H9 (cell line): Measurements from ENCODE around the gene DMAC2L. TPM values are rescaled to one million over a fixed set of nuclear protein-coding genes. Genes with fewer than 3 reads are reported as not detected.
"Not testable (repeated sequence)": the region's sequence is repeated elsewhere in the genome, so short reads cannot be mapped to it uniquely, and the experiment has no call there.

Experiments
- DNase-seq: peaks from one replicate; pipeline ENCODE4 v3.0.0-alpha.2; 2017
- H2AFZ ChIP-seq: one replicate; pipeline ENCODE4 v1.6.1; 2013; ENCODE audit warnings: mild to moderate bottlenecking, low read length, control low read depth, moderate library complexity
- H2AK5ac ChIP-seq: 2 replicates; pipeline ENCODE4 v1.6.1; 2013; ENCODE audit warnings: low read length, control low read depth, mixed read lengths; ENCODE audit not compliant: insufficient read length
- H2BK120ac ChIP-seq: one replicate; pipeline ENCODE4 v1.6.1; 2013; ENCODE audit warnings: low read depth, mild to moderate bottlenecking, low read length, control low read depth, inconsistent platforms; ENCODE audit not compliant: poor library complexity, severe bottlenecking
- H2BK12ac ChIP-seq: 2 replicates; pipeline ENCODE4 v1.6.1; 2013; ENCODE audit warnings: low read length, control low read depth, mixed read lengths, low read depth; ENCODE audit not compliant: insufficient read length
- H2BK15ac ChIP-seq: 2 replicates; pipeline ENCODE4 v1.6.1; 2013; ENCODE audit warnings: low read depth, low read length, control low read depth
- H2BK20ac ChIP-seq: one replicate; pipeline ENCODE4 v1.6.1; 2013; ENCODE audit warnings: low read depth, mild to moderate bottlenecking, low read length, control low read depth, inconsistent platforms; ENCODE audit not compliant: poor library complexity, severe bottlenecking
- H2BK5ac ChIP-seq: 2 replicates; pipeline ENCODE4 v1.6.1; 2013; ENCODE audit warnings: low read length, control low read depth, mixed read lengths; ENCODE audit not compliant: insufficient read length
- H3K14ac ChIP-seq: 2 replicates; pipeline ENCODE4 v1.6.1; 2013; ENCODE audit warnings: low read length, control low read depth; ENCODE audit not compliant: insufficient read depth
- H3K18ac ChIP-seq: 2 replicates; pipeline ENCODE4 v1.6.1; 2013; ENCODE audit warnings: low read depth, mild to moderate bottlenecking, mixed read lengths, low read length, control low read depth; ENCODE audit not compliant: insufficient read length
- H3K23ac ChIP-seq: 2 replicates; pipeline ENCODE4 v1.6.1; 2013; ENCODE audit warnings: low read length, control low read depth, mixed read lengths, low read depth; ENCODE audit not compliant: insufficient read length
- H3K23me2 ChIP-seq: 2 replicates; pipeline ENCODE4 v1.6.1; 2013; ENCODE audit warnings: low read depth, mild to moderate bottlenecking, mixed read lengths, low read length, control low read depth; ENCODE audit not compliant: insufficient read length, poor library complexity, severe bottlenecking
- H3K27ac ChIP-seq: 2 replicates; pipeline ENCODE4 v1.5.1; 2013; ENCODE audit warnings: low read length, control low read depth, mixed read lengths, low read depth; ENCODE audit not compliant: insufficient read length
- H3K27me3 ChIP-seq: 2 replicates; pipeline ENCODE4 v1.6.1; 2013; ENCODE audit warnings: low read length, control low read depth, inconsistent platforms; ENCODE audit not compliant: insufficient read depth
- H3K4ac ChIP-seq: 2 replicates; pipeline ENCODE4 v1.6.1; 2013; ENCODE audit warnings: low read depth, mild to moderate bottlenecking, control low read depth, inconsistent platforms, low read length, moderate library complexity
- H3K4me1 ChIP-seq: 2 replicates; pipeline ENCODE4 v1.6.1; 2013; ENCODE audit warnings: low read length, control low read depth, inconsistent platforms; ENCODE audit not compliant: insufficient read depth
- H3K4me2 ChIP-seq: 2 replicates; pipeline ENCODE4 v1.6.1; 2013; ENCODE audit warnings: low read length, control low read depth, mixed read lengths; ENCODE audit not compliant: insufficient read length, insufficient read depth
- H3K56ac ChIP-seq: 2 replicates; pipeline ENCODE4 v1.6.1; 2013; ENCODE audit warnings: low read depth, mild to moderate bottlenecking, mixed read lengths, low read length, control low read depth; ENCODE audit not compliant: insufficient read length
- H3K79me1 ChIP-seq: 2 replicates; pipeline ENCODE4 v1.6.1; 2013; ENCODE audit warnings: low read depth, mild to moderate bottlenecking, moderate library complexity, low read length, control low read depth, inconsistent platforms; ENCODE audit not compliant: insufficient read depth, poor library complexity, severe bottlenecking
- H3K79me2 ChIP-seq: 2 replicates; pipeline ENCODE4 v1.6.1; 2013; ENCODE audit warnings: low read length, control low read depth, inconsistent platforms; ENCODE audit not compliant: insufficient read depth
- H3K9ac ChIP-seq: 2 replicates; pipeline ENCODE4 v1.6.1; 2013; ENCODE audit warnings: low read length, control low read depth, mixed read lengths; ENCODE audit not compliant: insufficient read length; ENCODE audit errors: extremely low read depth
- H3K9me3 ChIP-seq: one replicate; pipeline ENCODE4 v1.6.1; 2013; ENCODE audit warnings: low read depth, low read length, inconsistent platforms; ENCODE audit not compliant: control insufficient read depth
- H3T11ph ChIP-seq: one replicate; pipeline ENCODE4 v1.6.1; 2013; ENCODE audit warnings: mild to moderate bottlenecking, low read length, control low read depth, inconsistent platforms
- H4K20me1 ChIP-seq: one replicate; pipeline ENCODE4 v1.6.1; 2013; ENCODE audit not compliant: control insufficient read depth, insufficient read length, insufficient read depth
- H4K5ac ChIP-seq: 2 replicates; pipeline ENCODE4 v1.6.1; 2013; ENCODE audit warnings: low read depth, mild to moderate bottlenecking, mixed read lengths, low read length, control low read depth; ENCODE audit not compliant: insufficient read length
- H4K8ac ChIP-seq: replicated peaks from 2 replicates; pipeline ENCODE4 v1.6.1; 2013; ENCODE audit warnings: low read length, control low read depth, mixed read lengths, low read depth; ENCODE audit not compliant: insufficient read length
- H4K91ac ChIP-seq: 2 replicates; pipeline ENCODE4 v1.6.1; 2013; ENCODE audit warnings: low read depth, mild to moderate bottlenecking, moderate library complexity, mixed read lengths, low read length, control low read depth; ENCODE audit not compliant: insufficient read length
- H3K27ac Mint-ChIP-seq, 3 experiments: 2 replicates in 2 of 3; 3 replicates in 1 of 3; pipeline ENCODE4 v1.8.0; 2020 to 2021; ENCODE audit warnings: mixed read lengths in 3 of 3, mild to moderate bottlenecking in 1 of 3, moderate library complexity in 1 of 3
- H3K27me3 Mint-ChIP-seq: 2 replicates; pipeline ENCODE4 v1.8.0; 2021; ENCODE audit warnings: low read depth, mild to moderate bottlenecking, moderate library complexity, mixed read lengths
- H3K36me3 Mint-ChIP-seq, 3 experiments: 2 replicates in 2 of 3; 3 replicates in 1 of 3; pipeline ENCODE4 v1.8.0; 2020 to 2021; ENCODE audit warnings: low read depth in 3 of 3, mixed read lengths in 3 of 3; ENCODE audit not compliant: insufficient read depth in 1 of 3
- H3K4me1 Mint-ChIP-seq, 2 experiments: 2 replicates each; pipeline ENCODE4 v1.8.0; 2020; ENCODE audit warnings: mixed read lengths in 2 of 2
- H3K4me3 Mint-ChIP-seq, 2 experiments: 2 replicates in 1 of 2; 3 replicates in 1 of 2; pipeline ENCODE4 v1.8.0; 2020 to 2021; ENCODE audit warnings: mild to moderate bottlenecking in 2 of 2, mixed read lengths in 2 of 2, moderate library complexity in 1 of 2
- H3K9me3 Mint-ChIP-seq, 2 experiments: 2 replicates in 1 of 2; 3 replicates in 1 of 2; pipeline ENCODE4 v1.8.0; 2020; ENCODE audit warnings: mild to moderate bottlenecking in 2 of 2, mixed read lengths in 2 of 2, moderate library complexity in 1 of 2
- CTCF ChIP-seq: fragments of 200-600 bp; sonication (generic); conservative IDR thresholded peaks from 3 replicates; pipeline ENCODE4 v1.8.0; 2021; ENCODE audit warnings: antibody characterized with exemption, mild to moderate bottlenecking
- WGBS: extraction: QIAGEN DNeasy Blood & Tissue Kit; methylation state at CpG from one replicate; pipeline ENCODE4 v1.1.7; 2013; ENCODE audit warnings: missing lambda C conversion rate, low lambda C conversion rate, mixed read lengths; ENCODE audit not compliant: insufficient read length; ENCODE audit errors: extremely low coverage; 5-methylcytosine and 5-hydroxymethylcytosine counted together
- total RNA-seq: library from RNA; stranded (reverse); gene quantifications from 2 replicates; pipeline ENCODE4 v1.2.1, GENCODE V29; 2021

DMAC2L gene
- total RNA-seq, 1 experiment from 2014 or later = 22.4 TPM

- peaks cover 11 to 22% of the 10 kb centered on the region in 2 experiments for H3K4me1 Mint-ChIP-seq
- Histone ChIP-seq H4K8ac (no peak overlapping the region), H3K79me1 (no peaks in the 10 kb centered on the region), H4K5ac (no peak overlapping the region), H3K56ac (no peak overlapping the region), H3K14ac (peak overlapping the region; percentile 87; the same call in 1 of the 2 replicates), H3K18ac (peak overlapping the region; percentile 65), H3K23me2 (peaks cover 9% of the 10 kb centered on the region), H2BK20ac (no peak overlapping the region), H2BK15ac (no peak overlapping the region), H3K27me3 (no peaks in the 10 kb centered on the region), H2AK5ac (no peak overlapping the region), H3K27ac (no peak overlapping the region), H2BK5ac (no peak overlapping the region), H4K91ac (no peak overlapping the region), H3K9ac (peak overlapping the region; percentile 65), H2BK120ac (no peak overlapping the region), H3K23ac (no peak overlapping the region), H2AFZ (no peak overlapping the region), H3K9me3 (no peaks in the 10 kb centered on the region), H2BK12ac (no peak overlapping the region), H3T11ph (no peak overlapping the region), H3K4me2 (peak overlapping the region; percentile 57), H4K20me1 (no peaks in the 10 kb centered on the region), H3K4me1 (no peaks in the 10 kb centered on the region), H3K4ac (no peak overlapping the region; the same call in 1 of the 2 replicates), H3K79me2 (peaks cover 10% of the 10 kb centered on the region; the same call in 1 of the 2 replicates)
- peaks cover 13 to 20% of the 10 kb centered on the region in 2 experiments for H3K9me3 Mint-ChIP-seq
- no peak for TF ChIP-seq CTCF
- H3K27ac Mint-ChIP-seq = peak overlapping the region; percentile 90 to 98 (median 97)
- H3K4me3 Mint-ChIP-seq = peak overlapping the region; percentile 88 to 94
- H3K27me3 Mint-ChIP-seq = no peaks in the 10 kb centered on the region; the same call in 1 of the 2 replicates
- no peak for DNase-seq
- WGBS = no CpG with 5 or more reads among the region's 18 CpGs
- H3K36me3 Mint-ChIP-seq = peaks cover 29 to 39% (median 32%) of the 10 kb centered on the region in 3 experiments
Observed at GRCh38 chr14:50312734-50313054, 570 bp downstream of the DMAC2L start.

DNA sequence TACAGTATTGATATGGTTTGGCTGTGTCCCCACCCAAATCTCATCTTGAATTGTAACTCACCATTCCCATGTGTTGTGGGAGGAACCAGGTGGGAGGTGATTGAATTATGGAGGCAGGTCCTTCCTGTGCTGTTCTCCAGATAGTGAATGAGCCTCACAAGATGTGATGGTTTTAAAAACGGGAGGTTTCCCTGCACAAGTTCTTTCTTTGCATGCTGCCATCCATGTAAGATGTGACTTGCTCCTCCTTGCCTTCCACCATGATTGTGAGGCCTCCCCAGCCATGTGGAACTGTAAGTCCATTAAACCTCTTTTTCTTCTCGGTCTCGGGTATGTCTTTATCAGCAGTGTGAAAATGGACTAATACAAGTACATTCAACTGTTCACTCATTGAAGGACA is 2.0 kb downstream of the DMAC2L start:
- Mint-ChIP-seq H3K4me1 (peaks cover 11 to 18% of the 10 kb centered on the region in 2 experiments), H3K9me3 (peaks cover 13 to 20% of the 10 kb centered on the region in 2 experiments), H3K36me3 (peaks cover 27 to 35% (median 28%) of the 10 kb centered on the region in 3 experiments)
- not testable (repeated sequence) for H3K79me1 ChIP-seq, H3K56ac ChIP-seq, H3K18ac ChIP-seq, H4K20me1 ChIP-seq, H3K79me2 ChIP-seq, H3K4me3 Mint-ChIP-seq, H3K27me3 ChIP-seq, H2BK12ac ChIP-seq, H3T11ph ChIP-seq, H3K9ac ChIP-seq, H3K4me2 ChIP-seq, DNase-seq, H4K91ac ChIP-seq, H3K27ac ChIP-seq, H2BK15ac ChIP-seq, H3K23me2 ChIP-seq, H2BK20ac ChIP-seq, H3K27me3 Mint-ChIP-seq, H3K4me1 ChIP-seq, H2AK5ac ChIP-seq, H2BK5ac ChIP-seq, H3K23ac ChIP-seq, H3K4ac ChIP-seq, H4K8ac ChIP-seq, H3K14ac ChIP-seq, H2BK120ac ChIP-seq, H4K5ac ChIP-seq, H3K27ac Mint-ChIP-seq, H3K9me3 ChIP-seq, H2AFZ ChIP-seq
- no CpG with 5 or more reads among the region's 3 CpGs for WGBS
